Fibroblast of lung (primary cell): ENCODE data around the gene VPS35L. TPM values are rescaled to one million over a fixed set of nuclear protein-coding genes. Genes with fewer than 3 reads are reported as not detected.

ENCODE experiments used
- DNase-seq, 2 donors: peaks; one replicate each; pipeline versions ENCODE4 v3.0.0 to v3.0.0-alpha.2; 2010; ENCODE audit warnings: low read depth in 2 of 2
- H2AFZ ChIP-seq: 2 replicates; pipeline ENCODE4 v1.5.1; 2012; ENCODE audit warnings: low read length, control low read depth, inconsistent platforms
- H3K27ac ChIP-seq: 2 replicates; pipeline ENCODE4 v1.5.1; 2011; ENCODE audit warnings: low read length, control low read depth; ENCODE audit not compliant: insufficient read depth
- H3K27me3 ChIP-seq: 2 replicates; pipeline ENCODE4 v1.5.1; 2011; ENCODE audit warnings: mild to moderate bottlenecking, low read length; ENCODE audit not compliant: control insufficient read depth, insufficient read depth
- H3K36me3 ChIP-seq: 2 replicates; pipeline ENCODE4 v1.5.1; 2011; ENCODE audit warnings: low read length; ENCODE audit not compliant: control insufficient read depth, insufficient read depth
- H3K4me1 ChIP-seq: 2 replicates; pipeline ENCODE4 v1.5.1; 2011; ENCODE audit warnings: low read length; ENCODE audit not compliant: control insufficient read depth, insufficient read depth; ENCODE audit errors: extremely low read depth
- H3K4me2 ChIP-seq: 2 replicates; pipeline ENCODE4 v1.5.1; 2011; ENCODE audit warnings: low read length, control low read depth; ENCODE audit not compliant: insufficient read depth; ENCODE audit errors: extremely low read depth
- H3K4me3 ChIP-seq, 4 experiments: fragments of 200-600 bp in 1 of 4; sonication (generic) in 1 of 4; replicated peaks in 1 of 4; 2 replicates each; pipeline ENCODE4 v1.5.1; 2011 to 2016; ENCODE audit warnings: low read length in 4 of 4, low read depth in 3 of 4, mild to moderate bottlenecking in 3 of 4, control low read depth in 2 of 4, inconsistent platforms in 1 of 4, mixed read lengths in 1 of 4; ENCODE audit not compliant: insufficient read depth in 1 of 4; ENCODE audit errors: control extremely low read depth in 1 of 4
- H3K79me2 ChIP-seq: 2 replicates; pipeline ENCODE4 v1.5.1; 2012; ENCODE audit warnings: mild to moderate bottlenecking, low read length, inconsistent platforms; ENCODE audit not compliant: control insufficient read depth, insufficient read depth
- H3K9ac ChIP-seq: 2 replicates; pipeline ENCODE4 v1.5.1; 2011; ENCODE audit warnings: mild to moderate bottlenecking, low read length, control low read depth; ENCODE audit not compliant: insufficient read depth
- H3K9me3 ChIP-seq: 2 replicates; pipeline ENCODE4 v1.5.1; 2012; ENCODE audit warnings: low read depth, low read length; ENCODE audit not compliant: control insufficient read depth, insufficient read depth
- H4K20me1 ChIP-seq: 2 replicates; pipeline ENCODE4 v1.5.1; 2011; ENCODE audit warnings: low read length; ENCODE audit not compliant: control insufficient read depth, insufficient read depth; ENCODE audit errors: extremely low read depth
- CTCF ChIP-seq, 2 donors: IDR thresholded peaks in 1 of 2; conservative IDR thresholded peaks in 1 of 2; 1 replicate in 1 of 2; 2 replicates in 1 of 2; pipeline ENCODE4 v1.5.1; 2011 to 2012; ENCODE audit warnings: low read length in 2 of 2, control low read depth in 1 of 2, inconsistent platforms in 1 of 2, low read depth in 1 of 2, mild to moderate bottlenecking in 1 of 2
- EZH2 ChIP-seq: IDR thresholded peaks from 2 replicates; pipeline ENCODE4 v1.5.1; 2012; ENCODE audit warnings: low read length, control low read depth, mild to moderate bottlenecking; ENCODE audit errors: missing control alignments
- polyA plus RNA-seq, 2 donors: library from polyadenylated mRNA; depleted of rRNA in 1 of 2; stranded (reverse) in 1 of 2; unstranded in 1 of 2; fragments of >200 nt; gene quantifications; 2 replicates each; pipeline ENCODE4 v1.2.1, GENCODE V29; 2011 to 2012; ENCODE audit warnings: missing spikeins in 1 of 2
- total RNA-seq: library from RNA; depleted of rRNA; stranded (reverse); fragments of >200 nt; gene quantifications from 2 replicates; pipeline ENCODE4 v1.2.1, GENCODE V29; 2014

Gene VPS35L
- total and polyA plus RNA-seq, 2 donors (not counting 1 experiment from before 2014, with no cell fraction given), result 46.7 to 54.7 TPM

GRCh38 chr16:19639986-19640421 lies 84.5 kb downstream of the VPS35L start:
- Histone ChIP-seq H3K9ac (no peak overlapping the region), H3K4me2 (no peak overlapping the region), H3K27ac (no peak overlapping the region), H3K27me3 (no peaks in the 10 kb centered on the region), H3K4me3 (no peak overlapping the region), H3K4me1 (no peaks in the 10 kb centered on the region), H3K36me3 (peaks cover 1% of the 10 kb centered on the region), H3K79me2 (no peaks in the 10 kb centered on the region), H3K9me3 (no peaks in the 10 kb centered on the region), H2AFZ (no peak overlapping the region), H4K20me1 (no peaks in the 10 kb centered on the region)
- no peak for TF ChIP-seq CTCF (conservative IDR thresholded peaks at IDR 0.05 in 1 of 2, IDR thresholded peaks at IDR 0.05 in 1 of 2; ENCODE audit: low read depth in 1 of 2, low read length in 2 of 2)
- no peak for TF ChIP-seq EZH2
- DNase-seq, result peak in 1 of 2 donors; percentile 3

- TF ChIP-seq CTCF (conservative IDR thresholded peaks at IDR 0.05 in 1 of 2, IDR thresholded peaks at IDR 0.05 in 1 of 2; ENCODE audit: low read depth in 1 of 2, low read length in 2 of 2) (no peak), EZH2 (no peak)
- no peaks in the 10 kb centered on the region for H3K79me2 ChIP-seq
Observed at GRCh38 chr16:19642501-19642900, 87.0 kb downstream of the VPS35L start.

GRCh38 chr16:19644877-19645276 lies 89.4 kb downstream of the VPS35L start:
- Histone ChIP-seq H3K9ac (no peak overlapping the region), H3K36me3 (no peaks in the 10 kb centered on the region), H3K4me1 (no peaks in the 10 kb centered on the region), H3K27me3 (no peaks in the 10 kb centered on the region), H4K20me1 (no peaks in the 10 kb centered on the region), H3K9me3 (no peaks in the 10 kb centered on the region), H2AFZ (no peak overlapping the region), H3K27ac (no peak overlapping the region), H3K4me3 (no peak overlapping the region), H3K79me2 (no peaks in the 10 kb centered on the region), H3K4me2 (no peak overlapping the region)
- DNase-seq, result peak in 1 of 2 donors; percentile 23
- no peak for TF ChIP-seq CTCF (conservative IDR thresholded peaks at IDR 0.05 in 1 of 2, IDR thresholded peaks at IDR 0.05 in 1 of 2; ENCODE audit: low read depth in 1 of 2, low read length in 2 of 2)
- TF ChIP-seq EZH2, result no peak

More at GRCh38 chr16:19642501-19642900, 87.0 kb downstream of the VPS35L start:
- peaks cover 1% of the 10 kb centered on the region for H3K36me3 ChIP-seq
- H3K9ac ChIP-seq, result no peak overlapping the region
- H3K4me2 ChIP-seq, result no peak overlapping the region
- no peak overlapping the region for H3K27ac ChIP-seq
- no peaks in the 10 kb centered on the region for H3K27me3 ChIP-seq
- no peak for DNase-seq
- H3K4me3 ChIP-seq, result no peak overlapping the region
- H4K20me1 ChIP-seq, result no peaks in the 10 kb centered on the region
- no peaks in the 10 kb centered on the region for H3K4me1 ChIP-seq
- H2AFZ ChIP-seq, result no peak overlapping the region
- no peaks in the 10 kb centered on the region for H3K9me3 ChIP-seq
